K562 (cell line): Measurements from ENCODE around the gene KCNMB1. TPM values are rescaled to one million over a fixed set of nuclear protein-coding genes. Genes with fewer than 3 reads are reported as not detected.

Experiments used
- ATAC-seq: fragments of 200-7000 bp; cut with Tn5 transposase; 3 replicates; pipeline ENCODE4 v1.9.1; 2020; ENCODE audit warnings: moderate library complexity
- BruUV-seq: library from RNA; stranded (reverse); fragments of 400-500 nt; replicated peaks from 2 replicates; lab custom pipeline; 2021; lab: Mats Ljungman, UMichigan
- CTCF ChIA-PET: fragments of 300-600 bp; formaldehyde crosslinking; extraction: SDS; loops from one replicate; lab custom pipeline; 2021; ENCODE audit warnings: low intra/inter-chr PET ratio; lab: Yijun Ruan, JAX
- POLR2A ChIA-PET: fragments of 300-600, 350-650 bp; sonication (Branson Sonifier 250); formaldehyde crosslinking; extraction: SDS; loops from one replicate; lab custom pipeline; 2021; ENCODE audit warnings: antibody characterized with exemption, inconsistent platforms; lab: Yijun Ruan, JAX
- DNase-seq, 4 experiments: peaks; one replicate each; pipeline versions ENCODE4 v3.0.0 to v3.0.0-alpha.2; 2011 to 2018; ENCODE audit warnings: low spot score in 3 of 4, mixed read lengths in 3 of 4; ENCODE audit errors: extremely low read depth in 1 of 4
- FAIRE-seq: peaks from 2 replicates; lab custom pipeline; 2011; peaks lifted over from hg19 to GRCh38; lab: Jason Lieb, UNC
- H2AFZ ChIP-seq: 2 replicates; pipeline ENCODE4 v1.6.0; 2011; ENCODE audit warnings: low read depth, low read length, control low read depth, inconsistent platforms
- H3K27ac ChIP-seq: fragments of 200-600 bp; 3 replicates; pipeline ENCODE4 v1.8.0; 2011; ENCODE audit warnings: low read depth, mild to moderate bottlenecking, control low read depth, inconsistent platforms, low read length, moderate library complexity, mixed read lengths; ENCODE audit errors: extremely low read depth
- H3K27me3 ChIP-seq, 2 experiments: fragments of 300-600 bp in 1 of 2; 2 replicates in 1 of 2; 3 replicates in 1 of 2; pipeline versions ENCODE4 v1.6.0 to v1.8.0; 2011; ENCODE audit warnings: inconsistent platforms in 2 of 2, low read length in 2 of 2, mild to moderate bottlenecking in 1 of 2, mixed read lengths in 1 of 2, moderate library complexity in 1 of 2; ENCODE audit not compliant: control insufficient read depth in 2 of 2, insufficient read depth in 2 of 2
- H3K36me3 ChIP-seq: fragments of 300-600 bp; 3 replicates; pipeline ENCODE4 v1.8.0; 2011; ENCODE audit warnings: mild to moderate bottlenecking, low read length, inconsistent platforms; ENCODE audit not compliant: control insufficient read depth, insufficient read depth
- H3K4me1 ChIP-seq, 2 experiments: fragments of 200-600 bp in 1 of 2; replicated peaks in 1 of 2; 2 replicates in 1 of 2; 3 replicates in 1 of 2; pipeline versions ENCODE4 v1.5.1 to v1.8.0; 2011; ENCODE audit warnings: inconsistent platforms in 2 of 2, low read length in 2 of 2, mild to moderate bottlenecking in 1 of 2, mixed read lengths in 1 of 2, moderate library complexity in 1 of 2; ENCODE audit not compliant: control insufficient read depth in 2 of 2, insufficient read depth in 2 of 2
- H3K4me2 ChIP-seq: 2 replicates; pipeline ENCODE4 v1.6.1; 2011; ENCODE audit warnings: low read length, control low read depth, inconsistent platforms, mixed read lengths; ENCODE audit not compliant: insufficient read depth
- H3K4me3 ChIP-seq: fragments of 200-600 bp; sonication (generic), shearing (Covaris generic); 2 replicates; pipeline ENCODE4 v1.5.1; 2016; ENCODE audit warnings: control low read depth, inconsistent platforms
- H3K79me2 ChIP-seq: fragments of 200-600 bp; 3 replicates; pipeline ENCODE4 v1.8.0; 2011; ENCODE audit warnings: low read length, inconsistent platforms; ENCODE audit not compliant: control insufficient read depth, insufficient read depth
- H3K9ac ChIP-seq, 2 experiments: 2 replicates each; pipeline versions ENCODE4 v1.6.0 to v1.6.1; 2011; ENCODE audit warnings: low read depth in 2 of 2, low read length in 2 of 2, control low read depth in 1 of 2, inconsistent platforms in 1 of 2, mild to moderate bottlenecking in 1 of 2, mixed read lengths in 1 of 2; ENCODE audit not compliant: insufficient read depth in 1 of 2
- H3K9me1 ChIP-seq: one replicate; pipeline ENCODE4 v1.6.0; 2011; ENCODE audit warnings: inconsistent platforms, mild to moderate bottlenecking, low read length, moderate library complexity; ENCODE audit not compliant: control insufficient read depth, insufficient read depth
- H3K9me3 ChIP-seq: replicated peaks from 2 replicates; pipeline ENCODE4 v1.5.1; 2011; ENCODE audit warnings: low read depth, low read length, inconsistent platforms; ENCODE audit not compliant: control insufficient read depth, insufficient read depth
- H4K20me1 ChIP-seq: replicated peaks from 2 replicates; pipeline ENCODE4 v1.6.1; 2011; ENCODE audit warnings: low read length, inconsistent platforms, mixed read lengths; ENCODE audit not compliant: control insufficient read depth, insufficient read depth
- ARNT ChIP-seq, 2 experiments: fragments of 450-650 bp; IDR thresholded peaks; 2 replicates each; pipeline ENCODE4 v1.6.1; 2016; ENCODE audit warnings: mild to moderate bottlenecking in 1 of 2
- SMARCA4 ChIP-seq: fragments of 450-650 bp; IDR thresholded peaks from 2 replicates; pipeline ENCODE4 v1.6.1; 2016
- ZNF431 ChIP-seq: sonication (generic); formaldehyde crosslinking; IDR thresholded peaks from 2 replicates; pipeline ENCODE4 v1.8.0; 2022; ENCODE audit warnings: mild to moderate bottlenecking, missing genetic modification reagents
- WGBS: fragments of 100-300 bp; shearing (Covaris generic); methylation state at CpG from one replicate; pipeline ENCODE4 v1.1.6; 2016; ENCODE audit warnings: low coverage, mixed read lengths; ENCODE audit not compliant: insufficient coverage; ENCODE audit errors: missing lambda C conversion rate; 5-methylcytosine and 5-hydroxymethylcytosine counted together
- in situ Hi-C: fragments of 300-500 bp; cut with MboI; formaldehyde crosslinking; loops from 4 replicates; pipeline ENCODE4 v1.15.0; 2018; ENCODE audit warnings: inconsistent platforms, mixed read lengths
- intact Hi-C: fragments of 100-400 bp; cut with micrococcal nuclease; formaldehyde crosslinking; loops from 2 replicates; pipeline ENCODE4 v1.14.2; 2022
- polyA plus RNA-seq, 8 experiments: library from polyadenylated mRNA; depleted of rRNA in 4 of 8; stranded (reverse) in 5 of 8; unstranded in 3 of 8; fragments of >200 nt; fragmentation: Nextera tagmentation in 2 of 8; fragmentation: Illumina TruSeq in 1 of 8; extraction: Ambion mirVana in 2 of 8; extraction: Trizol in 1 of 8; gene quantifications; 2 replicates each; pipeline versions ENCODE4 v1.2.1 to v1.2.3, GENCODE V29; 2011 to 2014; ENCODE audit warnings: inconsistent platforms in 1 of 8, missing spikeins in 1 of 8
- total RNA-seq, 7 experiments: library from RNA; depleted of rRNA in 6 of 7; stranded (reverse); fragments of >200 nt in 6 of 7; fragmentation: Illumina TruSeq in 2 of 7; extraction: Trizol in 2 of 7; gene quantifications; 2 replicates each; pipeline versions ENCODE4 v1.2.1 to v1.2.3, GENCODE V29; 2011 to 2021; ENCODE audit warnings: low replicate concordance in 1 of 7

KCNMB1 gene
- total and polyA plus RNA-seq, 9 of the 15 experiments (the other 6 are each of a cell fraction or from before 2014, with no cell fraction given) = not detected

- no peak for TF ChIP-seq ARNT (IDR thresholded peaks at IDR 0.05)
Observed at GRCh38 chr5:170387775-170388639, 1.2 kb downstream of the KCNMB1 start (continued).

- Histone ChIP-seq H3K27ac (no peak overlapping the region), H3K9me1 (no peaks in the 10 kb centered on the region), H3K27me3 (peaks cover 9 to 58% of the 10 kb centered on the region in 2 experiments; a peak in 4 of 5 replicates), H3K4me1 (no peaks in the 10 kb centered on the region), H2AFZ (no peak overlapping the region), H4K20me1 (peaks cover 3% of the 10 kb centered on the region; the same call in 1 of the 2 replicates), H3K79me2 (no peaks in the 10 kb centered on the region), H3K9me3 (no peaks in the 10 kb centered on the region), H3K4me3 (no peak overlapping the region), H3K9ac (no peak overlapping the region), H3K4me2 (no peak overlapping the region), H3K36me3 (no peaks in the 10 kb centered on the region)
- BruUV-seq = no TSS peak
- no peak for DNase-seq
- TF ChIP-seq SMARCA4 (no peak), ZNF431 (CRISPR knock-in tag) (no peak)
- FAIRE-seq = no peak
- POLR2A ChIA-PET = no interaction called here
- in situ Hi-C loops = no loop called here
- no peak for ATAC-seq
- intact Hi-C loops = no loop called here
- WGBS = 6% methylated on average over 8 of the region's 8 CpGs
- CTCF ChIA-PET = interaction anchor here (1.3 kb wide), 1 partner anchor 20 kb away, joined by 3 read pairs; no protein-coding TSS in a partner anchor
Observed at GRCh38 chr5:170386743-170387395, 2.3 kb downstream of the KCNMB1 start.
